Heart right ventricle (tissue), 16 donors: Measurements from ENCODE around the gene EXOC8. TPM values are rescaled to one million over a fixed set of nuclear protein-coding genes. Genes with fewer than 3 reads are reported as not detected.

Experiments used
- ATAC-seq, 8 donors: fragments of 200-7000 bp; cut with Tn5 transposase; one replicate each; pipeline ENCODE4 v1.9.1; 2020; ENCODE audit warnings: mild to moderate bottlenecking in 8 of 8, moderate library complexity in 8 of 8, moderate number of reproducible peaks in 1 of 8
- DNase-seq, 2 donors: peaks; one replicate each; pipeline ENCODE4 v3.0.0-alpha.2; 2020
- H3K27ac ChIP-seq, 10 donors: fragments of 200-600 bp; sonication (generic) in 2 of 10; one replicate each; pipeline versions ENCODE4 v1.5.0 to v1.8.0; 2020 to 2022; ENCODE audit warnings: mild to moderate bottlenecking in 3 of 10
- H3K27me3 ChIP-seq, 7 donors: fragments of 200-600 bp; one replicate each; pipeline ENCODE4 v1.8.0; 2021 to 2022; ENCODE audit warnings: mild to moderate bottlenecking in 2 of 7
- H3K36me3 ChIP-seq, 9 donors: fragments of 200-600 bp; sonication (generic) in 1 of 9; one replicate each; pipeline versions ENCODE4 v1.5.0 to v1.8.0; 2020 to 2022; ENCODE audit warnings: mild to moderate bottlenecking in 2 of 9
- H3K4me1 ChIP-seq, 9 donors: fragments of 200-600 bp; sonication (generic) in 1 of 9; one replicate each; pipeline versions ENCODE4 v1.5.0 to v1.8.0; 2020 to 2022; ENCODE audit warnings: mild to moderate bottlenecking in 4 of 9
- H3K4me3 ChIP-seq, 10 donors: fragments of 200-600 bp; sonication (generic) in 2 of 10; one replicate each; pipeline versions ENCODE4 v1.5.0 to v1.8.0; 2020 to 2022; ENCODE audit warnings: mild to moderate bottlenecking in 7 of 10, moderate library complexity in 2 of 10
- H3K9me3 ChIP-seq, 11 donors: fragments of 200-600 bp in 10 of 11; sonication (generic) in 2 of 11; one replicate each; pipeline versions ENCODE4 v1.5.0 to v1.8.0; 2013 to 2022; ENCODE audit warnings: mild to moderate bottlenecking in 2 of 11, control low read depth in 1 of 11, moderate library complexity in 1 of 11
- WGBS, 2 donors: extraction: QIAGEN DNeasy Blood & Tissue Kit; methylation state at CpG; one replicate each; pipeline ENCODE4 v1.1.7; 2013; ENCODE audit warnings: inconsistent platforms in 1 of 2; 5-methylcytosine and 5-hydroxymethylcytosine counted together
- intact Hi-C, 10 donors: fragments of 100-400 bp; cut with DNase I; formaldehyde crosslinking; loops; one replicate each; pipeline versions ENCODE4 v1.11.1 to v1.14.2; 2022
- polyA plus RNA-seq, 2 donors: library from polyadenylated mRNA; stranded (reverse); fragments of 200-250 nt; gene quantifications; one replicate each; pipeline ENCODE4 v1.2.3, GENCODE V29; 2013
- total RNA-seq, 10 donors: library from RNA; stranded (reverse); fragmentation: NEBNext Ultra II Directional in 3 of 10; extraction: Animal tissue kit (Norgen Biotek cat#: 25700) in 3 of 10; gene quantifications; one replicate each; pipeline versions ENCODE4 v1.2.1 to v1.2.4, GENCODE V29; 2021 to 2023
- TF ChIP-seq, protein P1 (sequence below), 9 donors: fragments of 200-600 bp; sonication (generic) in 2 of 9; IDR thresholded peaks; one replicate each; pipeline versions ENCODE4 v1.5.0 to v1.8.0; 2021 to 2022; ENCODE audit warnings: antibody characterized with exemption in 9 of 9, mild to moderate bottlenecking in 5 of 9, moderate library complexity in 1 of 9
- donor health status: Arrhythmogenic right ventricular cardiomyopathy.
- donor health status: ischemic (EF 13 %, LVEDD 7.1; RV severe dilation, severe dysfunction).
- donor health status: healthy with polysubstance abuse.
- donor health status: DM: no; HTN: yes; CAD: no.
- donor health status: DM: no; HTN: no; CAD: no.
- donor health status: ischemic (EF 25% LVEDD 6.9; RV normal size, moderate dysfunction).
- donor health status: ischemic (EF 25% LVEDD 5.7; RV mildly dilated, moderate dysfunction).
- donor health status: healthy.
- donor health status: DM: yes; HTN: yes; CAD: no.
- donor health status: Ischemic cardiomyopathy.
- donor health status: ischemic (EF 35%, LVEDD 5.7; RV mildly dilated, moderate dysfunction).
- donor health status: nonischemic (EF 11% LVEDD 7.7; RV severe dilation, severe dysfunction).
- donor health status: DM: yes; HTN: yes; CAD: no.
- donor health status: PGD.
- donor health status: ischemic (EF 29% LVEDD 5.4; RV normal size, mild dysfunction).
- donor health status: nonischemic (EF 23%, LVEDD 6.1; RV moderate dilation, normal function).

The EXOC8 gene
- total and polyA plus RNA-seq, 12 donors, result 3.5 to 16.7 (median 12.4) TPM

DNA sequence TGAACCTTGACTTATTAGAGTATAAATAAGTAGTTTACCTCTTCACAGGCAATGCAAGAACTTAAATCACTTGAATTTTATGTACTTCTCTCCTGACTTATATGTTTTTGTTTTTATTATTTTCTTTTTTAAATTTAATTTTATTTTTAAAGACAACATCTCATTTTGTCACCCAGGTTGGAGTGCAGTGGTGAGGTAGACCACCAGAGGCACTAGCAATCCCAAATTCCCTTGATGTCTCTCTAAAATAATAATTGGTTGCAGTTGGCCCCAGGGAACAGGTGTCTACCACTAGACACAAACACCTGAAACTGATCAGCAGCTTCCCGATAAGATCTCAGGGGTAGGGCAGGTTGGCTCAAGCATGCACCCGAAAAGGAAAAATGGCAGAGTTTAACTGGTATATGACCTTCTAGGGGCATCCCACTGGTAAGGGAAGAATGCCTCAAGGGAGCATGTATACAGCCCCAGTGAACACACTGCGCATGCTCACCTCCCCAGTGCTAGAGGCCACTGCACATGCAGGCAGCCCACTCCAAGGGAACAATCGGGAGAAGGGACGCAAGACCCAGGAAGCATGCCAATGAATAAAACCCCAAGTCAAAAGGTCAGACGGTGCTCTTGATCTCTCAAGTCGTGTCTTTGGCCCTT lies 14.6 kb downstream of the EXOC8 start:
- Histone ChIP-seq H3K27ac (no peak overlapping the region), H3K9me3 (no peaks in the 10 kb centered on the region), H3K4me1 (no peaks in the 10 kb centered on the region), H3K27me3 (no peaks in the 10 kb centered on the region), H3K36me3 (no peaks in the 10 kb centered on the region), H3K4me3 (no peak overlapping the region)
- TF ChIP-seq, protein P1, sequence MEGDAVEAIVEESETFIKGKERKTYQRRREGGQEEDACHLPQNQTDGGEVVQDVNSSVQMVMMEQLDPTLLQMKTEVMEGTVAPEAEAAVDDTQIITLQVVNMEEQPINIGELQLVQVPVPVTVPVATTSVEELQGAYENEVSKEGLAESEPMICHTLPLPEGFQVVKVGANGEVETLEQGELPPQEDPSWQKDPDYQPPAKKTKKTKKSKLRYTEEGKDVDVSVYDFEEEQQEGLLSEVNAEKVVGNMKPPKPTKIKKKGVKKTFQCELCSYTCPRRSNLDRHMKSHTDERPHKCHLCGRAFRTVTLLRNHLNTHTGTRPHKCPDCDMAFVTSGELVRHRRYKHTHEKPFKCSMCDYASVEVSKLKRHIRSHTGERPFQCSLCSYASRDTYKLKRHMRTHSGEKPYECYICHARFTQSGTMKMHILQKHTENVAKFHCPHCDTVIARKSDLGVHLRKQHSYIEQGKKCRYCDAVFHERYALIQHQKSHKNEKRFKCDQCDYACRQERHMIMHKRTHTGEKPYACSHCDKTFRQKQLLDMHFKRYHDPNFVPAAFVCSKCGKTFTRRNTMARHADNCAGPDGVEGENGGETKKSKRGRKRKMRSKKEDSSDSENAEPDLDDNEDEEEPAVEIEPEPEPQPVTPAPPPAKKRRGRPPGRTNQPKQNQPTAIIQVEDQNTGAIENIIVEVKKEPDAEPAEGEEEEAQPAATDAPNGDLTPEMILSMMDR (IDR thresholded peaks at IDR 0.05), result no peak
- intact Hi-C loops, result no loop called here
- DNase-seq (no peak), ATAC-seq (no peak)
- 76 to 81% methylated on average over 7 of the region's 7 CpGs for WGBS, 2 donors

DNA sequence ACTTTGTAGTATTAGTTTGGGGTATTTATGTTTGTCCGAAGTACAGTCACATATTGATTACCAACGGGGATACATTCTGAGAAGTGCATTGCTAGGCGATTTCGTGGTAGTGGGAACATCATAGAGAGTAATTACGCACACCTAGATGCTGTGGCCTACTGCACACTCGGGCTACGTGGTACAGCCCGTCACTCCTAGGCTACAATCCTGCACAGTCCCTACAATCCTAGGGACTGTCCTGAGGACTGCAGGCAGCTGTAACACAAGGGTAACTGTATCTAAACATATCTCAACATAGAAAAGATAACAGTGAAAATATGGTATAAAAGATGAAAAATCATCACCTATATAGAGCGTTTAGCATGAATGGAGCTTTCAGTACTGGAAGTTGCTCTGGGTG lies 18.6 kb downstream of the EXOC8 start:
- no peaks in the 10 kb centered on the region for H3K36me3 ChIP-seq
- no peak overlapping the region for H3K4me3 ChIP-seq
- H3K27ac ChIP-seq, result no peak overlapping the region
- DNase-seq (no peak), ATAC-seq (no peak)
- no peaks in the 10 kb centered on the region for H3K9me3 ChIP-seq
- H3K27me3 ChIP-seq, result no peaks in the 10 kb centered on the region
- TF ChIP-seq, protein P1 (IDR thresholded peaks at IDR 0.05), result no peak
- WGBS, 2 donors, result 91 to 94% methylated on average over 9 of the region's 9 CpGs
- no peaks in the 10 kb centered on the region for H3K4me1 ChIP-seq
- intact Hi-C loops, result no loop called here

DNA sequence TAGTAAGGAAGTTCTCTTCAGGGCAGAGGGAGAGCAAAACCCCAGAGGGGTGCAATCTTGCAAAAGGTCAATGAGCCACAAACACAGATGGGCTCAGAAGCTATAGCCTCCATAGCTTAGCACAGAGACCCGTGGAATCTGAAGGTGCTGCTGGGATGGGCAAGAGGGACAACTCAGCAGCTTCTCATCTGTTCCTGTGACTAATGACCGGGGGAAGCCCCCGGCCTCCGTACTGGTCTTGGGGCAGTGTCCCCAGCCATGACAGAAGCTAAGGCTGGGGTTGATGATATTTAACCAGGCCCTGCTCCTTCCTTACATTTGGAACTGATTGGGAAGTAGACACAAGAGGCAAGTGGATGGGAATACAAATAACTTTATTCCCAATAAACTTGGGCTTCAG lies 19.1 kb downstream of the EXOC8 start:
- 87 to 90% methylated on average over 4 of the region's 4 CpGs for WGBS, 2 donors
- no peaks in the 10 kb centered on the region for H3K4me1 ChIP-seq
- no peaks in the 10 kb centered on the region for H3K9me3 ChIP-seq
- no peak for ATAC-seq
- no peak overlapping the region for H3K27ac ChIP-seq
- TF ChIP-seq, protein P1 (IDR thresholded peaks at IDR 0.05), result no peak
- no peak for DNase-seq
- H3K36me3 ChIP-seq, result no peaks in the 10 kb centered on the region
- intact Hi-C loops, result no loop called here
- H3K4me3 ChIP-seq, result no peak overlapping the region
- H3K27me3 ChIP-seq, result no peaks in the 10 kb centered on the region

GRCh38 chr1:231318015-231318355 lies 19.7 kb downstream of the EXOC8 start:
- TF ChIP-seq, protein P1 (IDR thresholded peaks at IDR 0.05), result no peak
- Histone ChIP-seq H3K27me3 (no peaks in the 10 kb centered on the region), H3K36me3 (no peaks in the 10 kb centered on the region), H3K27ac (no peak overlapping the region), H3K4me1 (no peaks in the 10 kb centered on the region), H3K9me3 (no peaks in the 10 kb centered on the region), H3K4me3 (no peak overlapping the region)
- DNase-seq (no peak), ATAC-seq (no peak)
- 95 to 96% methylated on average over 15 of the region's 15 CpGs for WGBS, 2 donors
- intact Hi-C loops, result no loop called here
